Effector memory CD8-positive, alpha-beta T cell (primary cell): ENCODE measurements around the gene RAPH1.

ENCODE experiments used
- ATAC-seq: fragments of 150-1000 bp; cut with Tn5 transposase; replicated peaks from 2 replicates; pipeline ENCODE4 v1.10.0; 2021; ENCODE audit warnings: mild to moderate bottlenecking, moderate library complexity
- DNase-seq, 3 experiments: peaks; one replicate each; pipeline ENCODE4 v3.0.0; 2021
- H3K27ac Mint-ChIP-seq, 2 donors: one replicate each; pipeline ENCODE4 v1.8.0; 2022; ENCODE audit warnings: mild to moderate bottlenecking in 2 of 2, mixed read lengths in 2 of 2, moderate library complexity in 2 of 2
- H3K27me3 Mint-ChIP-seq, 2 donors: one replicate each; pipeline ENCODE4 v1.8.0; 2022; ENCODE audit warnings: mixed read lengths in 2 of 2
- H3K36me3 Mint-ChIP-seq: one replicate; pipeline ENCODE4 v1.8.0; 2022; ENCODE audit warnings: mild to moderate bottlenecking, moderate library complexity, mixed read lengths; ENCODE audit not compliant: insufficient read depth
- H3K4me1 Mint-ChIP-seq, 2 donors: one replicate each; pipeline ENCODE4 v1.8.0; 2022; ENCODE audit warnings: low read depth in 2 of 2, mixed read lengths in 2 of 2
- H3K4me3 Mint-ChIP-seq, 2 donors: one replicate each; pipeline ENCODE4 v1.8.0; 2022; ENCODE audit warnings: mild to moderate bottlenecking in 2 of 2, mixed read lengths in 2 of 2, moderate library complexity in 2 of 2
- H3K9me3 Mint-ChIP-seq, 2 donors: one replicate each; pipeline ENCODE4 v1.8.0; 2022; ENCODE audit warnings: mixed read lengths in 2 of 2

The RAPH1 gene

GRCh38 chr2:203453858-203454451 is 81.1 kb downstream of the RAPH1 start:
- Mint-ChIP-seq H3K4me3 (no peak overlapping the region), H3K27ac (no peak overlapping the region), H3K36me3 (no peaks in the 10 kb centered on the region), H3K9me3 (no peaks in the 10 kb centered on the region), H3K27me3 (no peaks in the 10 kb centered on the region), H3K4me1 (no peaks in the 10 kb centered on the region)
- peak; percentile 66 for ATAC-seq
- peak; percentile 13 to 17 (median 13) for DNase-seq

- no peaks in the 10 kb centered on the region for H3K9me3 Mint-ChIP-seq
- ATAC-seq (no peak), DNase-seq (no peak)
- no peaks in the 10 kb centered on the region for H3K4me1 Mint-ChIP-seq
- no peaks in the 10 kb centered on the region for H3K36me3 Mint-ChIP-seq
- no peaks in the 10 kb centered on the region for H3K27me3 Mint-ChIP-seq
- no peak overlapping the region for H3K4me3 Mint-ChIP-seq
- H3K27ac Mint-ChIP-seq = no peak overlapping the region
Observed at GRCh38 chr2:203451689-203452088, 83.4 kb downstream of the RAPH1 start.

- Mint-ChIP-seq H3K4me1 (no peaks in the 10 kb centered on the region), H3K4me3 (no peak overlapping the region), H3K27me3 (no peaks in the 10 kb centered on the region), H3K36me3 (no peaks in the 10 kb centered on the region), H3K27ac (no peak overlapping the region), H3K9me3 (no peaks in the 10 kb centered on the region)
- DNase-seq (no peak), ATAC-seq (no peak)
Observed at GRCh38 chr2:203451011-203451410, 84.1 kb downstream of the RAPH1 start.

- Mint-ChIP-seq H3K36me3 (no peaks in the 10 kb centered on the region), H3K4me3 (no peak overlapping the region), H3K4me1 (no peaks in the 10 kb centered on the region), H3K9me3 (no peaks in the 10 kb centered on the region), H3K27ac (no peak overlapping the region), H3K27me3 (no peaks in the 10 kb centered on the region)
- ATAC-seq (no peak), DNase-seq (no peak)
Observed at GRCh38 chr2:203450561-203450960, 84.5 kb downstream of the RAPH1 start.

GRCh38 chr2:203446780-203447179 is 88.3 kb downstream of the RAPH1 start:
- ATAC-seq (no peak), DNase-seq (no peak)
- H3K27me3 Mint-ChIP-seq = no peaks in the 10 kb centered on the region
- no peak overlapping the region for H3K4me3 Mint-ChIP-seq
- H3K36me3 Mint-ChIP-seq = no peaks in the 10 kb centered on the region
- no peaks in the 10 kb centered on the region for H3K9me3 Mint-ChIP-seq
- H3K4me1 Mint-ChIP-seq = no peaks in the 10 kb centered on the region
- H3K27ac Mint-ChIP-seq = no peak overlapping the region

- Mint-ChIP-seq H3K27me3 (no peaks in the 10 kb centered on the region), H3K27ac (no peak overlapping the region), H3K9me3 (no peaks in the 10 kb centered on the region), H3K4me3 (no peak overlapping the region), H3K4me1 (no peaks in the 10 kb centered on the region), H3K36me3 (no peaks in the 10 kb centered on the region)
- ATAC-seq = no peak
- DNase-seq = no peak
Observed at GRCh38 chr2:203446071-203446481, 89.0 kb downstream of the RAPH1 start.

- H3K4me3 Mint-ChIP-seq = no peak overlapping the region
- H3K9me3 Mint-ChIP-seq = no peaks in the 10 kb centered on the region
- H3K27me3 Mint-ChIP-seq = no peaks in the 10 kb centered on the region
- DNase-seq (no peak), ATAC-seq (no peak)
- H3K4me1 Mint-ChIP-seq = no peaks in the 10 kb centered on the region
- no peak overlapping the region for H3K27ac Mint-ChIP-seq
- no peaks in the 10 kb centered on the region for H3K36me3 Mint-ChIP-seq
Observed at GRCh38 chr2:203444738-203445137, 90.4 kb downstream of the RAPH1 start.

- no peak for ATAC-seq
- Mint-ChIP-seq H3K36me3 (no peaks in the 10 kb centered on the region), H3K27me3 (no peaks in the 10 kb centered on the region), H3K9me3 (no peaks in the 10 kb centered on the region), H3K27ac (no peak overlapping the region), H3K4me3 (no peak overlapping the region), H3K4me1 (no peaks in the 10 kb centered on the region)
- no peak for DNase-seq
Observed at GRCh38 chr2:203442463-203442862, 92.6 kb downstream of the RAPH1 start.

GRCh38 chr2:203441463-203441862 is 93.6 kb downstream of the RAPH1 start:
- no peaks in the 10 kb centered on the region for H3K36me3 Mint-ChIP-seq
- H3K27me3 Mint-ChIP-seq = no peaks in the 10 kb centered on the region
- no peaks in the 10 kb centered on the region for H3K9me3 Mint-ChIP-seq
- peak overlapping the region in 1 of 2 donors; percentile 10 for H3K27ac Mint-ChIP-seq
- ATAC-seq (no peak), DNase-seq (no peak)
- H3K4me1 Mint-ChIP-seq = no peaks in the 10 kb centered on the region
- H3K4me3 Mint-ChIP-seq = no peak overlapping the region

- H3K36me3 Mint-ChIP-seq = no peaks in the 10 kb centered on the region
- ATAC-seq (no peak), DNase-seq (no peak)
- H3K27ac Mint-ChIP-seq = no peak overlapping the region
- H3K9me3 Mint-ChIP-seq = no peaks in the 10 kb centered on the region
- no peaks in the 10 kb centered on the region for H3K4me1 Mint-ChIP-seq
- H3K4me3 Mint-ChIP-seq = no peak overlapping the region
- no peaks in the 10 kb centered on the region for H3K27me3 Mint-ChIP-seq
Observed at GRCh38 chr2:203440671-203441070, 94.4 kb downstream of the RAPH1 start.

- Mint-ChIP-seq H3K4me1 (no peaks in the 10 kb centered on the region), H3K27ac (no peak overlapping the region), H3K4me3 (no peak overlapping the region), H3K36me3 (no peaks in the 10 kb centered on the region), H3K27me3 (no peaks in the 10 kb centered on the region), H3K9me3 (no peaks in the 10 kb centered on the region)
- DNase-seq (no peak), ATAC-seq (no peak)
Observed at GRCh38 chr2:203438528-203438927, 96.6 kb downstream of the RAPH1 start.

- no peaks in the 10 kb centered on the region for H3K36me3 Mint-ChIP-seq
Observed at GRCh38 chr2:203437511-203437910, 97.6 kb downstream of the RAPH1 start.

GRCh38 chr2:203436496-203436895 is 98.6 kb downstream of the RAPH1 start:
- Mint-ChIP-seq H3K27ac (peak overlapping the region in 1 of 2 donors; percentile 51), H3K27me3 (no peaks in the 10 kb centered on the region), H3K4me3 (no peak overlapping the region), H3K4me1 (no peaks in the 10 kb centered on the region), H3K36me3 (no peaks in the 10 kb centered on the region), H3K9me3 (no peaks in the 10 kb centered on the region)
- no peak for ATAC-seq
- no peak for DNase-seq

More at GRCh38 chr2:203437511-203437910, 97.6 kb downstream of the RAPH1 start:
- Mint-ChIP-seq H3K4me1 (no peaks in the 10 kb centered on the region), H3K27ac (no peak overlapping the region), H3K4me3 (no peak overlapping the region), H3K27me3 (no peaks in the 10 kb centered on the region), H3K9me3 (no peaks in the 10 kb centered on the region)
- ATAC-seq (no peak), DNase-seq (no peak)

- H3K36me3 Mint-ChIP-seq = no peaks in the 10 kb centered on the region
- H3K4me1 Mint-ChIP-seq = no peaks in the 10 kb centered on the region
- no peaks in the 10 kb centered on the region for H3K27me3 Mint-ChIP-seq
- no peak for DNase-seq
- H3K4me3 Mint-ChIP-seq = no peak overlapping the region
- ATAC-seq = no peak
- no peaks in the 10 kb centered on the region for H3K9me3 Mint-ChIP-seq
- no peak overlapping the region for H3K27ac Mint-ChIP-seq
Observed at GRCh38 chr2:203432811-203433210, 102.3 kb downstream of the RAPH1 start.
